Measurements from ENCODE around the gene CNDP1.

DNA sequence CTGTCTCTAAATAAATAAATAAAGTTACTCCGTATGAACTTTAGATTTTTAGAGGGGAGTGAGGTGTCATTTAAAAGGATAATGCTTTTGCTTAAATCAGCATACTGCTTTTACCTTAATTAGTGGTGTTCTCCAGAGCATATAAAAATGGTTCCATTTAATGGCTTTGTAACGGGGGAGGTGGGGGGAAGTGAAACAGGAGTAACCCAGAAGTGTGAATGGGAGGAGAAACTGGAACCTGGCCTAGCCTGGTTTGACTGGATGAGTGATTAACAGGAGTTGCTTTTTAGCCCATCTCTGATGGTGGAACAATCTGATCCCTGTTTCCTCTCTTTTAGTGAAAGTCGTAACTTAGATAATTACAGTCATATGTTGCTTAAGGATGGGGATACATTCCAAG is 36.5 kb upstream of the CNDP1 start:
- TF ChIP-seq, protein P1, sequence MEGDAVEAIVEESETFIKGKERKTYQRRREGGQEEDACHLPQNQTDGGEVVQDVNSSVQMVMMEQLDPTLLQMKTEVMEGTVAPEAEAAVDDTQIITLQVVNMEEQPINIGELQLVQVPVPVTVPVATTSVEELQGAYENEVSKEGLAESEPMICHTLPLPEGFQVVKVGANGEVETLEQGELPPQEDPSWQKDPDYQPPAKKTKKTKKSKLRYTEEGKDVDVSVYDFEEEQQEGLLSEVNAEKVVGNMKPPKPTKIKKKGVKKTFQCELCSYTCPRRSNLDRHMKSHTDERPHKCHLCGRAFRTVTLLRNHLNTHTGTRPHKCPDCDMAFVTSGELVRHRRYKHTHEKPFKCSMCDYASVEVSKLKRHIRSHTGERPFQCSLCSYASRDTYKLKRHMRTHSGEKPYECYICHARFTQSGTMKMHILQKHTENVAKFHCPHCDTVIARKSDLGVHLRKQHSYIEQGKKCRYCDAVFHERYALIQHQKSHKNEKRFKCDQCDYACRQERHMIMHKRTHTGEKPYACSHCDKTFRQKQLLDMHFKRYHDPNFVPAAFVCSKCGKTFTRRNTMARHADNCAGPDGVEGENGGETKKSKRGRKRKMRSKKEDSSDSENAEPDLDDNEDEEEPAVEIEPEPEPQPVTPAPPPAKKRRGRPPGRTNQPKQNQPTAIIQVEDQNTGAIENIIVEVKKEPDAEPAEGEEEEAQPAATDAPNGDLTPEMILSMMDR (conservative IDR thresholded peaks at IDR 0.05): no peak
- TF ChIP-seq ZFX (IDR thresholded peaks at IDR 0.05): no peak
